ENCODE data around the gene BMP8B. TPM values are rescaled to one million over a fixed set of nuclear protein-coding genes. Genes with fewer than 3 reads are reported as not detected.
"Not testable (repeated sequence)": the region's sequence is repeated elsewhere in the genome, so short reads cannot be mapped to it uniquely, and the experiment has no call there.

Gene BMP8B
- total and polyA plus RNA-seq, 2 donors (not counting 1 experiment from before 2014, with no cell fraction given), result 0.01 TPM; not detected in 1

GRCh38 chr1:39787964-39788363 lies 701 bp downstream of the BMP8B start:
- not testable (repeated sequence) for H3K36me3 ChIP-seq (ENCODE audit: control insufficient read depth, insufficient read depth, low read length); H3K27ac ChIP-seq (ENCODE audit: insufficient read depth, low read length); H3K4me1 ChIP-seq (ENCODE audit: control insufficient read depth, extremely low read depth, insufficient read depth, low read length); H3K4me2 ChIP-seq (ENCODE audit: extremely low read depth, insufficient read depth, low read length); H4K20me1 ChIP-seq (ENCODE audit: control insufficient read depth, extremely low read depth, insufficient read depth, low read length); DNase-seq (ENCODE audit: low read depth in 2 of 2); H3K9ac ChIP-seq (ENCODE audit: insufficient read depth, low read length); H3K9me3 ChIP-seq (ENCODE audit: control insufficient read depth, insufficient read depth, low read depth, low read length); H2AFZ ChIP-seq (ENCODE audit: low read length); H3K4me3 ChIP-seq (replicated peaks in 1 of 4; ENCODE audit: control extremely low read depth in 1 of 4, insufficient read depth in 1 of 4, low read depth in 3 of 4, low read length in 4 of 4); H3K79me2 ChIP-seq (ENCODE audit: control insufficient read depth, insufficient read depth, low read length)
- TF ChIP-seq EZH2 (IDR thresholded peaks at IDR 0.05; ENCODE audit: low read length, missing control alignments), result peak; percentile 60
- H3K27me3 ChIP-seq (ENCODE audit: control insufficient read depth, insufficient read depth, low read length), result peaks cover 28% of the 10 kb centered on the region

DNA sequence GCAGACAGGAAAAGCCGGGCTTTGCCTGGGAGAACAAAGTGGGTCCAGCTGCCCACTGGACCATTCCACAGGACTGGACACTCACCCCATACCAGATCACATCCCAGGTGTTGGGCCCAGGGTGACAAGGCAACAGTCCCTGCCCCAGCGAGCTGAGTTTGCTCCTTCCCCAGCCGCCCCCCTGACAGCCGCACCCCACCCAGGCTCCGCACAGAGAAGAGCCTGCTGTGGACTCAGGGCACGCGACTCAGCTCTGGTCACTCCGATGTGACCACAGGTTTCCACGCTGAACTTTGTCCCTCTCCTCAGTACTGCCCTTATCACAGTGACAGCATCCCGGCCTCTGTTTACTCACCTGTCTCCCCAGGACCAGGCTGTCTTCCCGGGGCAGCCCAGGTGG lies 1.2 kb downstream of the BMP8B start:
- Histone ChIP-seq H3K9ac (ENCODE audit: insufficient read depth, low read length) (no peak overlapping the region), H3K4me2 (ENCODE audit: extremely low read depth, insufficient read depth, low read length) (no peak overlapping the region), H3K9me3 (ENCODE audit: control insufficient read depth, insufficient read depth, low read depth, low read length) (no peaks in the 10 kb centered on the region), H4K20me1 (ENCODE audit: control insufficient read depth, extremely low read depth, insufficient read depth, low read length) (no peaks in the 10 kb centered on the region), H3K27me3 (ENCODE audit: control insufficient read depth, insufficient read depth, low read length) (peaks cover 25% of the 10 kb centered on the region), H3K27ac (ENCODE audit: insufficient read depth, low read length) (no peak overlapping the region), H3K36me3 (ENCODE audit: control insufficient read depth, insufficient read depth, low read length) (no peaks in the 10 kb centered on the region), H3K4me1 (ENCODE audit: control insufficient read depth, extremely low read depth, insufficient read depth, low read length) (no peaks in the 10 kb centered on the region), H3K4me3 (replicated peaks in 1 of 4; ENCODE audit: control extremely low read depth in 1 of 4, insufficient read depth in 1 of 4, low read depth in 3 of 4, low read length in 4 of 4) (no peak overlapping the region), H2AFZ (ENCODE audit: low read length) (no peak overlapping the region), H3K79me2 (ENCODE audit: control insufficient read depth, insufficient read depth, low read length) (no peaks in the 10 kb centered on the region)
- DNase-seq (ENCODE audit: low read depth in 2 of 2), result no peak
- TF ChIP-seq EZH2 (IDR thresholded peaks at IDR 0.05; ENCODE audit: low read length, missing control alignments) (no peak), CTCF (conservative IDR thresholded peaks at IDR 0.05 in 1 of 2, IDR thresholded peaks at IDR 0.05 in 1 of 2; ENCODE audit: low read depth in 1 of 2, low read length in 2 of 2) (no peak)

DNA sequence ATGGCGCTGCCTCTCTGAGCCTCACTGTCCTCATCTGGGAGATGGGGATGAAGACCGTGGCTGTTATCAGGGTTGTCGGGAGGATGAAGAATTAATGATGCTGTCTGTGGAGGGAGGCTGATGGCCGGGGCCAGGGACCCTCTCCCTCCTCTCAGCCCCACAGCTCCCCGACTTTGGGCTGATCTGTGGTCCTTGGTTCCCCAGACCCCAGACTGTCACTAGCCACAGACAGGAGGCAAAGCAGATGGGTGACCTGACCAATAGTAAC lies 1.6 kb downstream of the BMP8B start:
- H3K9me3 ChIP-seq (ENCODE audit: control insufficient read depth, insufficient read depth, low read depth, low read length); H4K20me1 ChIP-seq (ENCODE audit: control insufficient read depth, extremely low read depth, insufficient read depth, low read length); H3K9ac ChIP-seq (ENCODE audit: insufficient read depth, low read length); H3K27ac ChIP-seq (ENCODE audit: insufficient read depth, low read length); H2AFZ ChIP-seq (ENCODE audit: low read length); H3K4me3 ChIP-seq (replicated peaks in 1 of 4; ENCODE audit: control extremely low read depth in 1 of 4, insufficient read depth in 1 of 4, low read depth in 3 of 4, low read length in 4 of 4); H3K36me3 ChIP-seq (ENCODE audit: control insufficient read depth, insufficient read depth, low read length); DNase-seq (ENCODE audit: low read depth in 2 of 2); H3K4me1 ChIP-seq (ENCODE audit: control insufficient read depth, extremely low read depth, insufficient read depth, low read length); H3K79me2 ChIP-seq (ENCODE audit: control insufficient read depth, insufficient read depth, low read length); H3K4me2 ChIP-seq (ENCODE audit: extremely low read depth, insufficient read depth, low read length): not testable (repeated sequence)
- H3K27me3 ChIP-seq (ENCODE audit: control insufficient read depth, insufficient read depth, low read length), result peaks cover 23% of the 10 kb centered on the region

DNA sequence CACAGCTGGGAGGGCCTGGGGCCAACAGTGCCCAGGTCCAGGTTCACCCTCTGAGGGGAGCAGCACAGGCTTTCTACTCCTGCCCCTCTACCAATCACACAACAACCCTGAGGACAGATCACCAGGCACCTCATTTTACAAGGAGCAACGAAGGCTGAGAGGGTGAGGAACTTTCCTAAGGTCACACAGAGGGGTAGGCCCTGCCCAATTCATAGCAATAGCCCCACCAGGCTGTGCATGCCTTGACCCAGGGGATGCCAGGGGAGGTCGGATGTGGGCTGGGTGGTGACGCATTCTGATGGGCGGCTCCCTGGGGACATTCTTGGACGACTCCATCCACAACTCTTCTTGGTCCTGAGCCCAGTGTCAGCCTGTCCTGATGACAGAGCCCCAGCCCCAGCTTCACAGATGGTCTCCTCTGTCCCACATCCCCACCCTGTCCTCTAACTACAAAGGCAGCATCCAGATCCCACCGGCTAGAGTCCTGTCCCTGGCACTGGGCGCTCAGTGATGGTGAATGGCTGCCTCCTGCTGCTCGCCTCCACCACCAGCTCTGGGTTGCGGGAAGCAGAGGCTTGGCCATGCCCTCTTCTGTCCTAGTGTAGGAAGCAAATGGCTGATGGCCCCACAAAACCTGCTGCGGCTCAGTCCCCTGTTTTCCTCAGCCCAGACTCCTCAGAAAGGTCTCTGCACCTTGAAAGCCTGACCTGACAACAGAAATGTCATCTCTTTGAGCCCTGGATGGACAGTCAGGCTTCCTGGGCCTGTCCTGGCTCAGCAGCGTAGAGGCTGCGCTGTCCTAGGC lies 2.2 kb downstream of the BMP8B start:
- H3K4me1 ChIP-seq (ENCODE audit: control insufficient read depth, extremely low read depth, insufficient read depth, low read length); H3K9ac ChIP-seq (ENCODE audit: insufficient read depth, low read length); H3K27ac ChIP-seq (ENCODE audit: insufficient read depth, low read length); H3K79me2 ChIP-seq (ENCODE audit: control insufficient read depth, insufficient read depth, low read length); H3K36me3 ChIP-seq (ENCODE audit: control insufficient read depth, insufficient read depth, low read length); H3K4me3 ChIP-seq (replicated peaks in 1 of 4; ENCODE audit: control extremely low read depth in 1 of 4, insufficient read depth in 1 of 4, low read depth in 3 of 4, low read length in 4 of 4); DNase-seq (ENCODE audit: low read depth in 2 of 2); H3K4me2 ChIP-seq (ENCODE audit: extremely low read depth, insufficient read depth, low read length); H4K20me1 ChIP-seq (ENCODE audit: control insufficient read depth, extremely low read depth, insufficient read depth, low read length); H2AFZ ChIP-seq (ENCODE audit: low read length); H3K9me3 ChIP-seq (ENCODE audit: control insufficient read depth, insufficient read depth, low read depth, low read length): not testable (repeated sequence)
- peaks cover 23% of the 10 kb centered on the region for H3K27me3 ChIP-seq (ENCODE audit: control insufficient read depth, insufficient read depth, low read length)
- TF ChIP-seq EZH2 (IDR thresholded peaks at IDR 0.05; ENCODE audit: low read length, missing control alignments), result peak; percentile 6

GRCh38 chr1:39782685-39783084 lies 6.0 kb downstream of the BMP8B start:
- not testable (repeated sequence) for H3K4me1 ChIP-seq (ENCODE audit: control insufficient read depth, extremely low read depth, insufficient read depth, low read length); H3K79me2 ChIP-seq (ENCODE audit: control insufficient read depth, insufficient read depth, low read length); H3K4me2 ChIP-seq (ENCODE audit: extremely low read depth, insufficient read depth, low read length); H2AFZ ChIP-seq (ENCODE audit: low read length); H3K36me3 ChIP-seq (ENCODE audit: control insufficient read depth, insufficient read depth, low read length); H3K9ac ChIP-seq (ENCODE audit: insufficient read depth, low read length); H3K27ac ChIP-seq (ENCODE audit: insufficient read depth, low read length); DNase-seq (ENCODE audit: low read depth in 2 of 2); H4K20me1 ChIP-seq (ENCODE audit: control insufficient read depth, extremely low read depth, insufficient read depth, low read length); H3K4me3 ChIP-seq (replicated peaks in 1 of 4; ENCODE audit: control extremely low read depth in 1 of 4, insufficient read depth in 1 of 4, low read depth in 3 of 4, low read length in 4 of 4); H3K9me3 ChIP-seq (ENCODE audit: control insufficient read depth, insufficient read depth, low read depth, low read length)
- H3K27me3 ChIP-seq (ENCODE audit: control insufficient read depth, insufficient read depth, low read length), result peaks cover 17% of the 10 kb centered on the region

Measured in fibroblast of lung (primary cell).